ENCODE results near the gene YWHAG. TPM values are rescaled to one million over a fixed set of nuclear protein-coding genes. Genes with fewer than 3 reads are reported as not detected.
A peak's percentile ranks its signal among the peaks of the same experiment; 100 is the strongest.

YWHAG gene
- total and polyA plus RNA-seq, 9 of the 15 experiments (the other 6 are each of a cell fraction or from before 2014, with no cell fraction given), result 30.4 to 246 (median 94.5) TPM

DNA sequence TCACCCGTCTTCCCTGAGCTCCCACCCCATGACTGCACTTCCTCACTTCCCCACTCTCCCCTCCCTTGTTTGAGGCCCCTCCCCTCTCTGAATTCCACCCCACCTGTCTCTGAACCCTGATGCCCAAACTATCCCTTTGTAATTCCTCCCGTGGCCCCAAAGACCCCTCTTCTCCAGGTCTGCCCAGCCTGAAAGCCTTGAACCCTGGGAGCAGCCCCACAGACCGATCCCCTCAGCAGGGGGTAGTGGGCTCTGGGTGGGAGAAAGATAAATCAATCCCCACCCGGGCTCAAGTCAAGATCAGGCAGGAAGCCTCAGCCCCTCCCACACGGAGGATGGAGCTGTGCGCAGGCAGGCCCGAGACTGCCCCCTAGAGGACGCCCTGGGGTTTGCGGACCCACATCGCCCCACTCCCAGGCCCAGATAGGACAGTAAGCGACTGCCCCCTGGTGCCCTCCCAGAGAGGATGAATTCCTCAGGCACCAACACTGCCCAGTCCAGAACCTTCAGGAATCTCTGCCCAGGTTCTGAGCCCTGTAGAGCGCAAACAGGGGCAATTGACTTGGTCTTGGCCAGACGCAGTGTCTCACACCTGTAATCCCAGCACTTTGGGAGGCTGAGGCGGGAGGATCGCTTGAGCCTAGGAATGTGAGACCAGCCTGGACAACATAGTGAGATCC is 44.6 kb downstream of the YWHAG start (continued):
- TF ChIP-seq UBTF (IDR thresholded peaks at IDR 0.05; ENCODE audit: borderline replicate concordance in 1 of 2, low read depth in 2 of 2, low read length in 2 of 2), result 0 out of 4 replicates have a peak, but pooled peaks of 1 of the 2 experiments have one; percentile 29
- TF ChIP-seq, protein P1, sequence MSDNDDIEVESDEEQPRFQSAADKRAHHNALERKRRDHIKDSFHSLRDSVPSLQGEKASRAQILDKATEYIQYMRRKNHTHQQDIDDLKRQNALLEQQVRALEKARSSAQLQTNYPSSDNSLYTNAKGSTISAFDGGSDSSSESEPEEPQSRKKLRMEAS (CRISPR knock-in tag; IDR thresholded peaks at IDR 0.05), result no peak; the same call in 1 of the 2 replicates
- no peak for TF ChIP-seq TSC22D4 (tag; IDR thresholded peaks at IDR 0.05)
- no peak for TF ChIP-seq SMAD1 (IDR thresholded peaks at IDR 0.05; ENCODE audit: low read depth, low read length, partially characterized antibody)
- no peak for TF ChIP-seq IRF2 (CRISPR knock-in tag; IDR thresholded peaks at IDR 0.05)
- TF ChIP-seq HNRNPH1 (optimal IDR thresholded peaks at IDR 0.05; ENCODE audit: low read depth, low read length), result no peak
- no peak for TF ChIP-seq ZNF644 (tag; IDR thresholded peaks at IDR 0.05; ENCODE audit: low read depth)
- no peak for TF ChIP-seq GATAD2A (IDR thresholded peaks at IDR 0.05)
- TF ChIP-seq BRD4 (IDR thresholded peaks at IDR 0.05), result no peak
- no peak for TF ChIP-seq ZNF124 (CRISPR knock-in tag; IDR thresholded peaks at IDR 0.05)
- TF ChIP-seq, protein P2, sequence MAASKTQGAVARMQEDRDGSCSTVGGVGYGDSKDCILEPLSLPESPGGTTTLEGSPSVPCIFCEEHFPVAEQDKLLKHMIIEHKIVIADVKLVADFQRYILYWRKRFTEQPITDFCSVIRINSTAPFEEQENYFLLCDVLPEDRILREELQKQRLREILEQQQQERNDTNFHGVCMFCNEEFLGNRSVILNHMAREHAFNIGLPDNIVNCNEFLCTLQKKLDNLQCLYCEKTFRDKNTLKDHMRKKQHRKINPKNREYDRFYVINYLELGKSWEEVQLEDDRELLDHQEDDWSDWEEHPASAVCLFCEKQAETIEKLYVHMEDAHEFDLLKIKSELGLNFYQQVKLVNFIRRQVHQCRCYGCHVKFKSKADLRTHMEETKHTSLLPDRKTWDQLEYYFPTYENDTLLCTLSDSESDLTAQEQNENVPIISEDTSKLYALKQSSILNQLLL (CRISPR knock-in tag; IDR thresholded peaks at IDR 0.05; ENCODE audit: borderline replicate concordance), result no peak
- TF ChIP-seq, protein P3, sequence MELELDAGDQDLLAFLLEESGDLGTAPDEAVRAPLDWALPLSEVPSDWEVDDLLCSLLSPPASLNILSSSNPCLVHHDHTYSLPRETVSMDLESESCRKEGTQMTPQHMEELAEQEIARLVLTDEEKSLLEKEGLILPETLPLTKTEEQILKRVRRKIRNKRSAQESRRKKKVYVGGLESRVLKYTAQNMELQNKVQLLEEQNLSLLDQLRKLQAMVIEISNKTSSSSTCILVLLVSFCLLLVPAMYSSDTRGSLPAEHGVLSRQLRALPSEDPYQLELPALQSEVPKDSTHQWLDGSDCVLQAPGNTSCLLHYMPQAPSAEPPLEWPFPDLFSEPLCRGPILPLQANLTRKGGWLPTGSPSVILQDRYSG (tag; conservative IDR thresholded peaks at IDR 0.05; ENCODE audit: low read depth), result no peak
- no peak for TF ChIP-seq CHD4 (IDR thresholded peaks at IDR 0.05; ENCODE audit: insufficient read depth, insufficient replicate concordance, low read depth, low read length, poor library complexity, severe bottlenecking)
- peak; percentile 48; the same call in 1 of the 2 replicates for TF ChIP-seq CREB3L1 (IDR thresholded peaks at IDR 0.05; ENCODE audit: borderline replicate concordance, low read depth)
- no peak for TF ChIP-seq NUFIP1 (IDR thresholded peaks at IDR 0.05; ENCODE audit: partially characterized antibody)
- no peak for TF ChIP-seq GTF2E2 (tag; IDR thresholded peaks at IDR 0.05)
- no peak for TF ChIP-seq PTRF (tag; IDR thresholded peaks at IDR 0.05)
- TF ChIP-seq LEF1 (IDR thresholded peaks at IDR 0.05), result no peak
- peak; percentile 82; the same call in 1 of the 2 replicates for TF ChIP-seq ZKSCAN1 (IDR thresholded peaks at IDR 0.05; ENCODE audit: low read depth, low read length)
- no peak for TF ChIP-seq HOXB6 (CRISPR knock-in tag; IDR thresholded peaks at IDR 0.05; ENCODE audit: borderline replicate concordance)
- no peak for TF ChIP-seq MTA2 (IDR thresholded peaks at IDR 0.05; ENCODE audit: low read depth)
- TF ChIP-seq, protein P4, sequence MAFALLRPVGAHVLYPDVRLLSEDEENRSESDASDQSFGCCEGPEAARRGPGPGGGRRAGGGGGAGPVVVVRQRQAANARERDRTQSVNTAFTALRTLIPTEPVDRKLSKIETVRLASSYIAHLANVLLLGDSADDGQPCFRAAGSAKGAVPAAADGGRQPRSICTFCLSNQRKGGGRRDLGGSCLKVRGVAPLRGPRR (CRISPR knock-in tag; IDR thresholded peaks at IDR 0.05), result no peak
